Mesenchymal stem cell (in vitro differentiated cells and primary cell): Measurements from ENCODE around the gene RNGTT.
A peak's percentile ranks its signal among the peaks of the same experiment; 100 is the strongest.

Experiments
- DNase-seq: peaks from one replicate; pipeline ENCODE4 v3.0.0-alpha.2; 2013
- H2AFZ ChIP-seq: one replicate; pipeline ENCODE4 v1.6.1; 2013; ENCODE audit warnings: low read depth, mild to moderate bottlenecking, control low read depth, inconsistent platforms, low read length, moderate library complexity
- H2AK5ac ChIP-seq: 2 replicates; pipeline ENCODE4 v1.6.1; 2013; ENCODE audit warnings: low read length, moderate library complexity, mild to moderate bottlenecking, inconsistent platforms; ENCODE audit not compliant: severe bottlenecking
- H2BK120ac ChIP-seq: one replicate; pipeline ENCODE4 v1.6.1; 2013; ENCODE audit warnings: low read depth, mild to moderate bottlenecking, inconsistent platforms, low read length, moderate library complexity
- H2BK12ac ChIP-seq, 2 experiments: one replicate each; pipeline ENCODE4 v1.6.1; 2013; ENCODE audit warnings: inconsistent platforms in 2 of 2, low read length in 2 of 2, mild to moderate bottlenecking in 2 of 2, moderate library complexity in 2 of 2, control low read depth in 1 of 2
- H2BK15ac ChIP-seq: one replicate; pipeline ENCODE4 v1.6.1; 2013; ENCODE audit warnings: mild to moderate bottlenecking, low read depth, inconsistent platforms; ENCODE audit not compliant: poor library complexity, severe bottlenecking
- H2BK5ac ChIP-seq: 2 replicates; pipeline ENCODE4 v1.6.1; 2013; ENCODE audit warnings: low read depth, mild to moderate bottlenecking, low read length, control low read depth, inconsistent platforms; ENCODE audit not compliant: poor library complexity, severe bottlenecking
- H3K14ac ChIP-seq, 2 experiments: one replicate each; pipeline ENCODE4 v1.6.1; 2013; ENCODE audit warnings: inconsistent platforms in 2 of 2, low read length in 2 of 2, control low read depth in 1 of 2, mild to moderate bottlenecking in 1 of 2, moderate library complexity in 1 of 2
- H3K18ac ChIP-seq, 2 experiments: one replicate each; pipeline ENCODE4 v1.6.1; 2013; ENCODE audit warnings: inconsistent platforms in 2 of 2, low read length in 2 of 2, control low read depth in 1 of 2, low read depth in 1 of 2, mild to moderate bottlenecking in 1 of 2
- H3K23ac ChIP-seq, 2 experiments: one replicate each; pipeline ENCODE4 v1.6.1; 2013; ENCODE audit warnings: inconsistent platforms in 2 of 2, low read length in 2 of 2, mild to moderate bottlenecking in 2 of 2, moderate library complexity in 2 of 2, control low read depth in 1 of 2
- H3K27ac ChIP-seq: 2 replicates; pipeline ENCODE4 v1.5.1; 2013; ENCODE audit warnings: mild to moderate bottlenecking, moderate library complexity, low read length, control low read depth, inconsistent platforms; ENCODE audit not compliant: poor library complexity, severe bottlenecking
- H3K27me3 ChIP-seq, 2 experiments: 2 replicates each; pipeline versions ENCODE4 v1.6.1 to v1.7.0; 2013; ENCODE audit warnings: low read length in 2 of 2, mild to moderate bottlenecking in 2 of 2, moderate library complexity in 2 of 2, control low read depth in 1 of 2, inconsistent platforms in 1 of 2; ENCODE audit not compliant: control insufficient read depth in 1 of 2, insufficient read depth in 1 of 2
- H3K36me3 ChIP-seq, 2 experiments: 2 replicates each; pipeline versions ENCODE4 v1.6.1 to v1.7.0; 2013; ENCODE audit warnings: low read length in 2 of 2, control low read depth in 1 of 2, inconsistent platforms in 1 of 2, low read depth in 1 of 2, mild to moderate bottlenecking in 1 of 2; ENCODE audit not compliant: insufficient read depth in 2 of 2, control insufficient read depth in 1 of 2
- H3K4ac ChIP-seq, 2 experiments: one replicate each; pipeline ENCODE4 v1.6.1; 2013; ENCODE audit warnings: inconsistent platforms in 2 of 2, low read length in 2 of 2, mild to moderate bottlenecking in 2 of 2, moderate library complexity in 2 of 2, control low read depth in 1 of 2, low read depth in 1 of 2
- H3K4me1 ChIP-seq: 2 replicates; pipeline ENCODE4 v1.6.1; 2013; ENCODE audit warnings: low read depth, low read length, control low read depth; ENCODE audit not compliant: control insufficient read depth, insufficient read depth
- H3K4me2 ChIP-seq: 2 replicates; pipeline ENCODE4 v1.6.1; 2013; ENCODE audit warnings: low read length, mild to moderate bottlenecking, inconsistent platforms; ENCODE audit not compliant: poor library complexity, severe bottlenecking
- H3K4me3 ChIP-seq, 2 experiments: 2 replicates each; pipeline versions ENCODE4 v1.5.1 to v1.7.0; 2013; ENCODE audit warnings: low read length in 2 of 2, mild to moderate bottlenecking in 2 of 2, control low read depth in 1 of 2, low read depth in 1 of 2; ENCODE audit not compliant: insufficient read depth in 1 of 2
- H3K79me1 ChIP-seq: replicated peaks from 2 replicates; pipeline ENCODE4 v1.6.1; 2013; ENCODE audit warnings: mild to moderate bottlenecking, control low read depth, low read length, inconsistent platforms; ENCODE audit not compliant: poor library complexity, severe bottlenecking
- H3K9ac ChIP-seq: 2 replicates; pipeline ENCODE4 v1.7.0; 2013; ENCODE audit warnings: mild to moderate bottlenecking, low read length, moderate library complexity
- H3K9me3 ChIP-seq: 2 replicates; pipeline ENCODE4 v1.7.0; 2013; ENCODE audit warnings: mild to moderate bottlenecking, low read length; ENCODE audit not compliant: control insufficient read depth
- H4K8ac ChIP-seq: one replicate; pipeline ENCODE4 v1.6.1; 2013; ENCODE audit warnings: inconsistent platforms, mild to moderate bottlenecking, low read length, moderate library complexity
- H4K91ac ChIP-seq: one replicate; pipeline ENCODE4 v1.6.1; 2013; ENCODE audit warnings: mild to moderate bottlenecking, low read length, inconsistent platforms
- whole genome bisulfite sequencing: methylation state at CpG from one replicate; pipeline ENCODE4 v1.1.7; 2013; ENCODE audit warnings: mixed read lengths; 5-methylcytosine and 5-hydroxymethylcytosine counted together

RNGTT gene

DNA sequence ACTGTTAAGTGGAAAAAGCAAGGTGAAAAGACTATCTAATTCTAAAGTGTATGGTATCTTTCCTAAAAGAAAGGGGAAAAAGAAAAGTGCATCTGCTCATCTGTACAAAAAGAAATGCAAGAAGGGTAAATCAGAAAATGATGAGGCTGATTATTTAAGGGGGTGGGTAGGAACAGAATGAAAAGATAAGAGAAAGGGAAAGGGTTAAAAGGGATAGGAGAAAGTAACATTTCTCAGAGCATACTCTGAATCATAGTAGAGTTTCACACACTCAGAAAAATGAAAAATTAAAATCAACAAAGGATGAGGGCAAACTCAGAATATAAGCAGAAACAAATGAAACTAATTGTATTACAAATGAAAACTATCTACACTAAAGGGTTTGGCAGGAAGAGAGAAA, 79.1 kb downstream of the RNGTT start:
- Histone ChIP-seq H3K9ac (no peak overlapping the region), H3K4ac (no peak overlapping the region), H3K23ac (no peak overlapping the region), H3K4me3 (no peak overlapping the region), H3K9me3 (peaks cover 10% of the 10 kb centered on the region), H3K79me1 (peaks cover 5% of the 10 kb centered on the region), H3K18ac (no peak overlapping the region), H2BK12ac (no peak overlapping the region), H4K8ac (no peak overlapping the region), H3K14ac (no peak overlapping the region), H3K4me2 (no peak overlapping the region), H2BK5ac (no peak overlapping the region), H3K27ac (no peak overlapping the region), H3K36me3 (peaks cover 0 to 18% of the 10 kb centered on the region in 2 experiments), H4K91ac (no peak overlapping the region), H3K27me3 (no peaks in the 10 kb centered on the region), H2AFZ (no peak overlapping the region), H2BK120ac (no peak overlapping the region), H2AK5ac (no peak overlapping the region), H2BK15ac (no peak overlapping the region), H3K4me1 (peaks cover 2% of the 10 kb centered on the region)
- DNase-seq: no peak

DNA sequence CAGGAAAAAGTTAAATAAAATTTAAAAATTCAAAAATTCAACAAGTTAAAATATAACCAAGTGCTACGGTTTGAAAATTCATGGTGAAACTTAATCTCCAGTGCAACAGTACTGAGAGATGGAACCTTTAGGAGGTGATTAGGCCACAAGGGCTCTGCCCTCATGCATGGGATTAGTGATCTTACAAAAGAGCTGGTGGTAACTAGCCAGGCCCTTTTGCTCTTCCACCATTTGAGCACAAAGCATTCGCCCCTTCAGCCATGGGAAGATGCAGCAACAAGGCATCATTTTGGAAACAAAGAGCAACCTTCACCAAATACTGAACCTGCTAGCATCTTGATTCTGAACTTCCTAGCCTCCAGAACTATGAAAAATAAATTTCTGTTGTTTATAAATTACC, 80.9 kb downstream of the RNGTT start:
- no peak overlapping the region for H2BK15ac ChIP-seq
- no peaks in the 10 kb centered on the region for H3K27me3 ChIP-seq
- H3K9ac ChIP-seq: no peak overlapping the region
- no peak overlapping the region for H2BK5ac ChIP-seq
- H2BK12ac ChIP-seq: no peak overlapping the region
- WGBS: 94% methylated on average over 2 of the region's 2 CpGs
- H3K14ac ChIP-seq: no peak overlapping the region
- no peak for DNase-seq
- H3K27ac ChIP-seq: no peak overlapping the region
- H3K36me3 ChIP-seq: peaks cover 0 to 15% of the 10 kb centered on the region in 2 experiments
- peaks cover 2% of the 10 kb centered on the region for H3K4me1 ChIP-seq
- H2AFZ ChIP-seq: no peak overlapping the region
- H4K8ac ChIP-seq: no peak overlapping the region
- H3K4me3 ChIP-seq: no peak overlapping the region
- no peak overlapping the region for H2AK5ac ChIP-seq
- no peak overlapping the region for H3K4me2 ChIP-seq
- H3K9me3 ChIP-seq: peaks cover 10% of the 10 kb centered on the region
- no peak overlapping the region for H3K18ac ChIP-seq
- peaks cover 11% of the 10 kb centered on the region for H3K79me1 ChIP-seq
- no peak overlapping the region for H3K23ac ChIP-seq
- H4K91ac ChIP-seq: no peak overlapping the region
- H2BK120ac ChIP-seq: no peak overlapping the region
- H3K4ac ChIP-seq: no peak overlapping the region

DNA sequence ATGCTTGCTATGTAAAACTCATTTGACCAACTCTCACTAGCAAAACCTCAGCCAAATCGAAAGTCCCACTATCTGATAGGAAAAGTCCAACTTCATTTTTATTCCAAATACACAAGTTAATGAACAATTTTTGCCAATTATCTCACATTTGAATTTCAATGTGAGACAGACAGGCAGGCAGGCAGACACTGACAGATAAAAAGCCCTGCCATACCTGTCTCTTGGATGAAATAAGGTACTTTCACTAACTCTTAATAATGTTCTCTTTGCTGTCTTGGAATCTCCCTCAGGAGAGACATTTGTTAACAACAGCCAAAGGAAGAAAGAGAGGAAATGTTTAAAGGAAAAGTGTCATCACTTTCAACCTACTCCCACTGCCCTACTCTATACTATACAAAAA, 82.0 kb downstream of the RNGTT start:
- no peak overlapping the region for H4K8ac ChIP-seq
- H3K14ac ChIP-seq: no peak overlapping the region
- no peak overlapping the region for H2AFZ ChIP-seq
- no peak overlapping the region for H3K4me2 ChIP-seq
- peaks cover 0 to 15% of the 10 kb centered on the region in 2 experiments for H3K36me3 ChIP-seq
- H2BK15ac ChIP-seq: no peak overlapping the region
- no peak overlapping the region for H4K91ac ChIP-seq
- no peak overlapping the region for H2BK120ac ChIP-seq
- no peak overlapping the region for H3K23ac ChIP-seq
- H3K4me1 ChIP-seq: peaks cover 2% of the 10 kb centered on the region
- peaks cover 10% of the 10 kb centered on the region for H3K9me3 ChIP-seq
- H2BK5ac ChIP-seq: no peak overlapping the region
- no peak overlapping the region for H2AK5ac ChIP-seq
- H3K4ac ChIP-seq: no peak overlapping the region
- H3K27me3 ChIP-seq: no peaks in the 10 kb centered on the region
- H3K18ac ChIP-seq: no peak overlapping the region
- 87% methylated on average over 1 of the region's 1 CpG for WGBS
- H3K27ac ChIP-seq: no peak overlapping the region
- H3K9ac ChIP-seq: peak overlapping the region; percentile 2
- H2BK12ac ChIP-seq: no peak overlapping the region
- no peak overlapping the region for H3K4me3 ChIP-seq
- no peak for DNase-seq
- peaks cover 11% of the 10 kb centered on the region for H3K79me1 ChIP-seq

- no peak overlapping the region for H4K8ac ChIP-seq
- no peak overlapping the region for H2BK5ac ChIP-seq
- H2BK12ac ChIP-seq: no peak overlapping the region
- H3K9me3 ChIP-seq: peaks cover 3% of the 10 kb centered on the region
- no peak overlapping the region for H4K91ac ChIP-seq
- no peak overlapping the region for H3K23ac ChIP-seq
- no peak overlapping the region for H3K27ac ChIP-seq
- no peak overlapping the region for H2BK120ac ChIP-seq
- WGBS: 100% methylated on average over 2 of the region's 2 CpGs
- peaks cover 2% of the 10 kb centered on the region for H3K4me1 ChIP-seq
- no peak overlapping the region for H3K18ac ChIP-seq
- no peaks in the 10 kb centered on the region for H3K27me3 ChIP-seq
- no peak overlapping the region for H3K4me2 ChIP-seq
- no peak overlapping the region for H3K4me3 ChIP-seq
- H3K9ac ChIP-seq: no peak overlapping the region
- no peak overlapping the region for H3K4ac ChIP-seq
- peaks cover 11% of the 10 kb centered on the region for H3K79me1 ChIP-seq
- no peak overlapping the region for H2AFZ ChIP-seq
- peaks cover 0 to 6% of the 10 kb centered on the region in 2 experiments for H3K36me3 ChIP-seq
- H2AK5ac ChIP-seq: no peak overlapping the region
- H3K14ac ChIP-seq: no peak overlapping the region
- no peak for DNase-seq
- H2BK15ac ChIP-seq: no peak overlapping the region
Observed at GRCh38 chr6:88880021-88880420, 83.4 kb downstream of the RNGTT start.
